HG03196 (cell line): Measurements from ENCODE around the gene TSEN54.

ENCODE experiments used
- ATAC-seq: cut with Tn5 transposase; IDR thresholded peaks from one replicate; pipeline ENCODE4 v1.9.1; 2021; ENCODE audit not compliant: unreplicated experiment

The TSEN54 gene

DNA sequence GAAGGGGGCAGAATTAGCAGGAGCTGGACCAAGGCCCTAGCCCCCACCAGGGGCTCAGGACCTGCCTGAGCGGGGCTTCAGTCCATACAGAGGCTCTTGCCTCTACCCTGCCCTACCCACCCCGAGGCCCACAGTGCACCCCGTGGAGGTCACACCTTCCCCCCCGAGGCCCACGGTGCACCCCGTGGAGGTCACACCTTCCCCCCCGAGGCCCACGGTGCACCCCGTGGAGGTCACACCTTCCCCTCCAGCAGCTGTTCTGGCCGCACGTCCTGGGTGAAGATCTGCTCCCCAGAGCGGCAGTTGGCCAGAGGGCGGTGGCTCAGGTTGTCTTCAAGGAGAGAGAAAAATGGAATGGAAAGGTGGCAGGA, 12.4 kb upstream of the TSEN54 start:
- ATAC-seq: no peak

DNA sequence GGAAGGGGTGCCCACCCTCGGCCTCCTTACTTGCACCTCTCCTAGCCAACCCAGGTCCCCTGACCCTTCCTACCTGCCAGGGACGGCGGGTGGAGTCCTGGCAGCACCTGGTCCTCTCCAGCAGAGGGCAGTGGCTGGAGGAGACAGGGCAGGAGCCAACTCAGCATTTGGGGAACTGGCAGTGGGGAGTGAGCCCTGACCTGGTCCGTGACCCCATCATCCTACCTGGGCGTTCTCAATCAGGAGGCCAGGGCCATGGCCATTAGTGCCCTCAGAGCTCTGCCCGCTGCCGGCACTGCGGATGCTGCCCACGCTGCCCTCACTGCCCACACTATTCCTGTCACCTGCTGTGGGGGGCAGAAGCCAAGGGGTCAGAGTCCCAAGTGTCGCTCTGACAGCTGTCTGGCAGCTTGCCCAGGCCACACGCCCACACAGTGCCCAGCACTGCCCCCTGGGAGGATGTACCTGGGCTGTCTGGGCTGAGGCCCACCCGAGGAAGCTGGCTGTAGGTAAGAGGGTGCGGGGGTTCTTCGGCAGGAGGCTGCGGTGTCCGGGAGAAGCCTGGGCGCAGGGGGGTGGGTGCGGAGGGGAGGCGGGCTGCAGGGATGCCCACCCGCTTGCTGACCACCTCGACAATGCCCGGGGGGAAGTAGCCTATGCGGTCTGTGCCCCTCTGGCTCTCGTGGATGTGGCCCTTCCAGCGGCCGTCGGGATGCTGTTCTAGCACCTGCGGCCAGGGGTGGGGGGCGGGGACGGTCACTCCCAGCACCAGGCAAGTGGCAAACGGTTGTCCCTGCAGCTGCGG, 11.8 kb upstream of the TSEN54 start:
- no peak for ATAC-seq

DNA sequence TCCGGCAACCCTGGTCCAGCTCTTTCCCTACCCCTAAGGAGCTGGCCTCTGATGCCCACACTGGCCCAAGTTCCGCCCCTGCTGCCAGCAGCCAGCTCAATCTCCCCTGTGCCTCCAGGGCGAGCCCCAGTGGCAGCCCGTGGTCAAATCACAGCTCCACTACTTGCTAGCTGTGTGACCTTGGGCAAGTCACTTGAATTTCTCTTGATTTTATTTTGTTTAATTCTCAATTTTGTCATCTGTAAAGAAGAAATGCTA, 11.2 kb upstream of the TSEN54 start:
- ATAC-seq: no peak

DNA sequence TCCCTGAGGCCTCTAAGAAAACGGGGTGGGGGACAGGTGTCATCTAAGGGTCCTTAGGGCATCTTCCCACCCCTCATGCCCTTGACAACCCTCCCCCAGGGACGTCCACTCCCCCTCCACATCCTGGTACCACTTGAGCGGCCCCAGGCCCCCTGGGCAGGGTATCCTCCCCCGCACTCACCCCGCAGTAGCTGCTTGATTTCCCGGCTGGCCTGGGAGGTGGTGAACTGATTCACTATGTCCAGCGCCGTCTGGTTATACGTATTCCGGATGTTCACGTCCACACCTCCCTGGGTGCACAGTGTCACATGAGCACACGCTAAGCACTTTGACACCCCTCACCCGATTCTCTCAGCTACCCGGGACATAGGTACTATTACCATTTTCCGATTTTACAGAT, 10.7 kb upstream of the TSEN54 start:
- ATAC-seq: no peak

DNA sequence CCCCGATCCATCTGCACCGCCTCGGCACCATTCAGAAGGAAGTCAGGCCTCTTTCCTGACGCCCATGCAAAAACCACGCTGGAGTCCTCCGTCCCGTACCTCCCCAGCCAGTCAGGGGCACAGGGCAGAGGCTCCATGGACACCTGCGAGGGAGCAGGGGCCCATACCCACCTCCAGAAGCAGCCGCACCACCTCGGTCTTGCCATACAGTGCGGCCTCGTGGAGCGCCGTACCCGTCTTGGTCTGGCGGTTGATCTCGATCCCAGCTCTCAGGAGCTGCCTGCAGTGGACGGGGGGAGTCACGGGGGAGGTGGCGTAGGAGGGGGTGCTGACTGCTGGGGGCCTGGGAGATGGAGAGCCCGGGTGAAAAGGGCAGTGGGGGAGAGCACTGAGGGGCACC, 10.2 kb upstream of the TSEN54 start:
- no peak for ATAC-seq

DNA sequence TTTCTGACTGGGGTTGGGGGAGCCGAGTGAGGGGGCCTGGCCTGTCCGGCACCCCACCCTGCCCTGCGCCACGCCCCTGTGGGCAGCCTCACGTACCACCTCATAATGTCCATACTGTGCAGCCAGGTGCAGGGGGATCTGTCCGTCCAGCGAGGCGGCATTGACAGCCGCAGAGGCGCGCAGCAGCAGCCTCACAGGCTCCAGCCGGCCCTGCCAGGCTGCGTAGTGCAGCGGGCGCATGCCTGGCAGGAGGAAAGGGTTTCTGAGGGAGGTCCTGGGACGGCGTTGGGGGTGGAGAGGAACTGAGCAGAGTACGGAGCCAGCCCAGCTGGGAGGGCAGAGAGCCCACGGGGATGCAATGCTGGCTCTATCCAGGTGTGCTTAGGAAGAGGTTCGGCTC, 9.4 kb upstream of the TSEN54 start:
- no peak for ATAC-seq

DNA sequence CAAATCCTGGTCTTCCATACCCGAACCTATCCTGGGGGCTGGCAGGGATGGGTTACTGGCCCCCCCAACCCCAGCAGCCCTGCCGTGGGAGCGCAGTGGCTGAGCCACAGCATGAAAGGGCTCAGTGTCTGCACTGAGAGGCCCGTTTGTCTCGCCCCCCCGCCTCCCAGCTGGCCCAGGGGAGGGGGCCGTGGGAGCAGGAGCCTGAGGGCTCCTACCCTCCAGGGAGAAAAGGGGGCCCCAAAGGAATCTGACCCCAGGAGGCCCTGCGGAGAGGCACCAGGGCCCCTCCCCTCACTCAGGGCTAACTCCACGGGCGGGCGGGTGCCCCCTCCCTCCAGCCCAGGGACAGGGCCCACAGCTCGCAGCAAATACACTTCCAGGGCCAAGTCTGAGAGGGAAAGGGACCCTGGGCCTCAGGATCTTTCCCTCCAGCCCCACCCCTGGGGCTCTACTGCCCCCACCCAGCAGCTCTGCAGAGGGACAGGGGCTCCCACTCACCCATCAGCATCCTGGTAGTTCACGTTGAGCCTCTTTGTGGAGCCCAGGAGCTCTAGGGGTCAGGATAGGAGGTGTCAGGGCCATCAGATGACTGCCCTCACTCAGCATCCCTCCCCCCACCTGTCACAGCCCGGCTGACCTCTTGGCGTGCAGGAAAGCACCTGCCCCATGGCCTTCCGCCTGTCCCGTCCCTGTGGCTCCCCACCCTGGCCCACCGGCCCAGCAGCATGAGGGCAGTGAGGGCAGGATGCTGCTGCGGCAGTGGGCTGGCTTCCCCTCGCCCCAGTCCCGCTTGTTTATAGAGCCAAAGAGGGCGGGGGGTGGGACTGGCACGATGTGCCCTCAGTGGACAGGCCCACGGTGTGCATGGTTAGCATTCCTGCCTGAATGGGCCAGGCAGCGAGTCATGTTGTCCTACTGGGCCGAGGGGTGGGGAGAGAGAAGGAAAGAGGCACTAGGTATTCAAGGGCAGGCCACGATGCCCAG, 8.3 kb upstream of the TSEN54 start:
- ATAC-seq: no peak

DNA sequence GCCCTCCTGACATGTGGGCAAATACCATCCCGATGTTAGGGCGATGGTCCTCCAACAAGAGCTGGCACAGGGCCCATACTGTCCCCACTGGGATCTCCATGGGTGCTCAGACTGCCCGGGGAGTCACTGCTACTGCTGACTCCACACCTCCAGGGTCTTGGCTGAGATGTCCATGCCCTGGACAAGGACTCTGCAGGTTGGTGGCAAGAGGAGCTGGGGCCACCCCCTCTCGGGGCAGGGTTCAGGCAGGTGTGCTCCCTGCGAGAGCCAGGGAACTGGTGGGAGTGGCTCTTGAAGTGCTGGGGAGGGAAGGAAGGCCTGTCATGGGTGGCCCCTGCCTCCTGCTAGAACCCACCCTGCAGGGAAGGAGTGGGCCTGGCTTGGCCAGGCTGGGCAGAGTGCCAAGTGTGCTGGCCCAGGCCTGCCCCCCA, 7.4 kb upstream of the TSEN54 start:
- ATAC-seq: no peak

DNA sequence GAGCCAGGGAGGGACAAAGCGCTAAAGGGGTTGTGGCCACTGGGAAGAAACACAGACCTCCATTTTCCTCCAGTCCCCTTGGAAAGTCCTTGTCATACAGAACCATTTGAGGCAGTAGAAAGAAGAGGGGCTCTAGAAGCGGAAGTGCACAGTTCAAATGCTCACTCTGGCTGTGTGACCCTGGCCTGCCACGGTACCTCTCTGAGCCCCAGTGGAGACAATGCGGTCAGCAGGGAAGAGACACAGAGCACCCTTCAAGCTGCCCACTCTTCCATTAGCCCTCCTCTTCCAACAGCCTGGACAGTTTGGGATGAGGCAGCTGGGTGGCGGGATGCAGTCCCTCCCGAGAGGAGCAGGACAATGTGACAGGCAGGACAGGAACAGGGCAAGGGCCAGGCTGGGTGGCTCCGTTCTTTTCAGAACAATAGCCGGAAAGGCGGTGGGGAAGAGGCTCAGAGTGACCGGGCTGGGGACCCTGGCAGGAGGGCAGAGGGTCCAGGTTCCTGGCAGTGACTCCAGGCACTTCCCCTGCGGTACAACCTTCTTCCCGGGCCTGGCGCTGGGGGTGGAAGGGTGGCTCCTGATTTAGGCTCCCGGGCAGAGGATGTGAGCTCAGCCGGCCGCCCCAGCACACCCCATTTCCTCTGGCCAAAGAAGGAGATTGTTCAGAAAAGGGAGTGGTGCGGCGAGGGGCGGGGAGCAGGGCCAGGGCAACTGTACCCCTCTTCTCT, 6.6 kb upstream of the TSEN54 start:
- no peak for ATAC-seq

DNA sequence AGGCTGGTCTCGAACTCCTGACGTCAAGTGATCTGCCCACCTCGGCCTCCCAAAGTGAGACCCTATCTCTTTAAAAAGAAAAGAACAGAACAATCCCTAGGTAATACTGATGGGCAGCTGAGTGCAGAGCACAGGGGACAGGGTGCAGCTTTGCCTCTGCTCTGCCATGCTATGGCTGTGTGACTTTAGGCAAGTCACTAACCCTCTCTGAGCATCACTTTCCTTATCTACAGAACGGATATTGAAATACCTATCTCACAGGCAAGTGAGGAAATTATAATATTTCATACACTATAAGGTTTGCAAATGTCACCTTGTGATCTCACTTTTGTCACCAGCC, 5.1 kb upstream of the TSEN54 start:
- no peak for ATAC-seq

DNA sequence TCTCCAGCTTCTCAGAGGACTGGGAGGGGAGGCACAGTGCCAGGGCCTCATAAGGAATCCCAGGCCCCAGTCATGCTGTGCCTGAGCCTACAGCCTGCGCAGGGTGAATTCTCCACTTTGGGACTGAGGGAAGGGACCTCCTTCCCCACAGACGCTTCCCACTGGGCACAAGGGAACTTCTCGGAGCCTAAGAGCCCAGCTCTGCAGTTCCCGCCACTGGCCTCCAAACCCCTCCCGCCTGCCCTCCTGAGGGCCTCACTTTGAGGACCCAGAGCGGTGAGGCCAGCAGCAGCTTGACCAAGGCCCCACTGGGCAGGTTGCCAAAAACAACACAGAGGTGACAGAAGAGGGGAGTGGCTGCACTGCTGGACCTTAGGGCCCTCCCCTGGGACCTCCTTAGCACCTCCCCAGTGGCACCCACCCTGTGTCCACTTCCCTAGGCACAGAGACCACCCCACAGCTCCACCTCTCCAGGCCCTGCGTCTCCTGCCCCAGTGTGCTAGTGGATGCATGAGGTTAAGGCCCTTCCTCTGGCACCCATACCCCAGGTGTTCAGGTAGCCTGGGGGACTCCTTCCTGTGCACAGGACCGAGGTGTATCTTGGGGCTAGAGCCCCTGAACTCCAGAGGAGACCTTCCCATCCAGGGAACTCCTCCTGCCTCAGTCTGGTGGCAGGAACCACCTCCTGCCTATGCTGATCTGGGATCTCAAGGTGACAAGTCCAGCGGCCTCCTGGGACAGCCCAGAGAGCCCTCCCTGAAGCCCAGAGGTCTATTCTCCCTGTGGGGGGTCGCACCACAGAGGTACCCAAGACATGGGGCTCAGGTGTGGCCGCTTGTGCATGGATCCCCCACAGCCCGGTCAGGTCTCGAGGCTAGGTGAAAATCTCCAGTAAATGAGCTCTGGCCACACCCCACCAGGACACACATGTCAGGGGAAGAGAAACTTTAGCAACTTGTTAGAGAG, 4.4 kb upstream of the TSEN54 start:
- no peak for ATAC-seq

DNA sequence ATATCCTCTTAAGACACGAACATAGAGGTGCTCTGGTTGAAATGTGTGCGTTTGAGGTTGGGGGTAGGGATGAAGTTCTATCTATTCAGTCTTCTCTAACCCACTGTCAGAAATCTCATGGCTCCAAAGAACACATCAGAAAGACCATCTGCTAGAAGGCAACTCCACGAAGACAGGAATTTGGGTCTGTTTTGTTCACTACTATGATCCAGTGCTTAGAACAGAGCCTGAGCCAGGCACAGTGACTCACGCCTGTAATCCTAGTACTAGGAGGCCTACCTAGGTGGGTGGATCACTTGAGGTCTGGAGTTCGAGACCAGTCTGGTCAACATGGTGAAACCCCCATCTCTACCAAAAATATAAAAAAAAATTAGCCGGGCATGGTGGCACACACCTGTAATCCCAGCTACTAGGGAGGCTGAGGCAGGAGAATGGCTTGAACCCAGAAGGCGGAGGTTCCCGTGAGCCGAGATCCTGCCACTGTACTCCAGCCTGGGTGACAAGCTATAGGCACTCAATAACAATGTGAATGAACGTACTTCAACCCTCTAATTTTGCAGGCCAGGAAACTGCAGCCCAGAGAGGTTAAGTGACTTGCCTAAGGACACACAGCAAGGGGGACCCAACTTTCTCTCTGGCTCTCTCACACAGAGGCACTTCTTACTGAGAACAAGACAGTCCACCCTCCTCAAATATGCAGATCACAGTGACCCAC, 3.2 kb upstream of the TSEN54 start:
- no peak for ATAC-seq

DNA sequence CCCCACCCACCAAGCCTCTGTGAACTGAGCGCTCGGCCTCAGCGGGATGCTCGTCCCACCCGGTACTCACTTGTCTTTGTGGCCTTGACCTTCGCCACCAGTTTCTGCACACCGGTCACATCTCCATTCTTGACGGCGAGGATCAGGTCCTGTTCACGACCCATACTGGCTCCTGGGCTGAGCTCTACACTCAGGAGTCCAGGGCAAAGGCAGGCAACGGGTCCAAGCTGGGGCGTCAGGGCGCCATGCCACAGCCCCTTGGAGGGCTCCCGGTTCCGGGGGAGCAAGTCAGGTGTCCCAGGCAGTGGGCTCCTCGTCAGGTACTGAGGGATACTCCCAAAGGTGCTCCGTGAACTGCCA, 2.7 kb upstream of the TSEN54 start:
- no peak for ATAC-seq

DNA sequence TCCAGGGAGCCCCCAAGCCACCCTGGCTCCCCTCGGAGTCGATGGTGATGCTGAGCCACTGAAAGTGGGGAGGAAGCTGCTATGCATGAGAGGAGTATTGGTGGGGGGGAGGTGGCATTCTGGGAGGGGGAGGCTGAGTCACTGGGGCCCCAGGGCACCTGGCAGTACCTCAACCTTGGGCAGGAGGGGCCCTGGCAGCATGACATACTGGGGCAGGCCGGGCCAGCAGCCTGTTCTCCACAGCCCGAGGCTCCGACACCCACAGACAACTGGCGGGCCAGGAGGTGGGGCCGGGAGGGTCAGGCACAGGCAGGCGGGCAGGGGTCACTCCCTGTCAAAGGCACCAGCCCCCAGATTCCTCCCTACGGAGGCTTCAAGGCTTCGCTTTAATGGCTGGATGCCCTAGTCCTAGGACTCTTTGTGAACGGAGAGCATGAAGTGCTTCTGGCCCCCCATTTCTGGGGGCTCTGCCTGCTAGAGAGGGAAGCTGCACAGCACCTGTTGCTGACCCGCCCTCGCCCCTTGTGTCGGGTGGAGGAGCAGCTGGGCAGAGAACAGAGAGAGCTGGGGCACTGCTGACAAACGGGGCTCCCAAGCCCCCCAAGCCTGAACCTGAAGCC, 1.9 kb upstream of the TSEN54 start:
- ATAC-seq: no peak

DNA sequence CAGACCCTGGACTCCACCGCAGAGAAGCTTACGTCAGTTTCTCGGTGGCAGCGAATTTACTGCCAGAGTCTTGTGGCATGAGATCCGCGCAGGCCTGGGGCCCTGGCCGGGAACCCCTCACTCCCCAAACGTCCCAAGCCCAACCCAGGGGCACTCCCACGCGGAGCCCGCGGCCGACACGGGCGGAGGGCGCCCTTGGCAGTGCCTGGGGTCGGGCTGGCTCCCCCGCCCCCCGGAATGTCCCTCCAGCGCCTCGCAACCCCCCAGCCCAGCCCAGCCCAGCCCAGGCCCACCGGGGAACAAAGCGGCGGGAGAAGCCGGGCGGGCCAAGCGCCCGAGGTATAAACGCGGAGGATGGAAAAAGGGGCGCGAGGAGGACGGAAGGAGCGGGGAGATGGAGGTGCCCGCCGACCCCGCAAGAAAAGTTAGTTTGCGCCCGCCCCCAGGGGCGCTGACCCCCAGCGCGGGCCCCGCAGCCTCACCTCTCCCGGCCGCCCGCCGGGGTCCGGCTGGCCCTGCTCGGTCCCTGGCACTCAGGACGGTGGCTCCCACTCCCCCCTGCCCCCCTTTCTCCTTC, 1.3 kb upstream of the TSEN54 start:
- no peak for ATAC-seq

DNA sequence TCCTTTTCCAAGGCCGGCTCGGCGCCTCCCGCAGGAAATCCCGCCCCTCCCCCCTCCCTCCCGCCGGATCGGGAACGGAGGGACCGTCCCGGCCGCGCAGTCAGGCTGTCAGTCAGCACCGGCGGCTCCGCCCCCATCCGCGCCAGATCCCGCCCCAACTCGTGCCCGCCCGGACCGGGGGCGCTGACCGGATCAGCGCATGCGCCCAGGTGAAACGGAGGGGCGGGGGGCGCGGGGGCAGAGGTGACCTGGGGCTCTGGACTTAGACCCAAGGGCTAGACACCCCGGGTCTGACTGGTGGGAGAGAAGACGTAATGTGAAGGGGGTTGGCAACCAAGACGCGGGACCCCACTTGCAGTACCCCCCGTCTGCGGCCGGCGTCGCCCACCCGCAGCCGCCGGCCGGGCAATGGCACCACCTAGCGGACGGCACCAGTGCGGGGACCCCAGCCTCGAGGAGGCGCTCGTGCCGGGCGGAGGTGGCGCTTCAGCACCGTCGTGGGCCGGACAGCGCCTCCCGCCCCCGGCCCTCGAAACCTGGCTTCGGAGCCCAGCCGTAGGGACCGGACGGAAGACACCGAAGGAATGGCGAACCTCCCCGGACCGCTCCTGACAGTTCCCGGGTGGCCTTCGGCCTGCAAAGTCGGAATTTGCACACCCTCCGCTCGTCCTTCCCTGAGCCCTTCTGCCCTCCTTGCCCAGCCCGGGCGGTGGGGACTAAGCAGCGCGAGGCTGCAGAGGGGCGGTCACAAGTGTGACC, 653 bp upstream of the TSEN54 start, which contains the start of gene CASKIN2:
Gene CASKIN2, minus strand, starts transcription at position 42 of the 759 bp plus-strand sequence. CDS start 1,733 bp downstream, outside the sequence.
- ATAC-seq: peak; percentile 42

DNA sequence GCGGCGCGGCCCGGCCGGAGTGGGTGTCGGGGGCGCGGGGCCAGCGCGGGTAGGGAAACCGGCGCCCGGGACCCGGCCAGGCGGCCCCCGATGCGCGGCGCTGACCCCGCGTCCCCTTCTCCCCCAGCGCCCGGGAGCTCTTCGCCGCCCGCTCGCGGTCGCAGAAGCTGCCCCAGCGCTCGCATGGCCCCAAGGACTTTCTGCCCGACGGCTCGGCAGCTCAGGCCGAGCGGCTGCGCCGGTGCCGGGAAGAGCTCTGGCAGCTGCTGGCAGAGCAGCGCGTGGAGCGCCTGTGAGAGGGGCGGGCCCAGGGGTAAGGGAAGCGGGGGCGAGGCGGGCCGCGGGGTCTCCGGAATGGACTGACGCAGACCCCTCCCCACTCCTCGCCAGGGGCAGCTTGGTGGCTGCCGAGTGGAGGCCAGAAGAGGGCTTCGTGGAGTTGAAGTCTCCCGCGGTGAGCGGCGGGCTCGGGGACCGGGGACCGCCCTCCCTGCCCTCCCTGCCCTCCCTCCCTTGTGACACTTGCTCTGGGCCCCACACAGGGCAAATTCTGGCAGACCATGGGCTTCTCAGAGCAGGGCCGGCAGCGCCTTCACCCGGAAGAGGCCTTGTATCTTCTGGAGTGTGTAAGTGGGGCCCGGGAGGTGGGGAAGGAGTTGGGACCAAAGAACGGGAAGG, 430 bp downstream of the TSEN54 start:
- peak; percentile 10 for ATAC-seq

DNA sequence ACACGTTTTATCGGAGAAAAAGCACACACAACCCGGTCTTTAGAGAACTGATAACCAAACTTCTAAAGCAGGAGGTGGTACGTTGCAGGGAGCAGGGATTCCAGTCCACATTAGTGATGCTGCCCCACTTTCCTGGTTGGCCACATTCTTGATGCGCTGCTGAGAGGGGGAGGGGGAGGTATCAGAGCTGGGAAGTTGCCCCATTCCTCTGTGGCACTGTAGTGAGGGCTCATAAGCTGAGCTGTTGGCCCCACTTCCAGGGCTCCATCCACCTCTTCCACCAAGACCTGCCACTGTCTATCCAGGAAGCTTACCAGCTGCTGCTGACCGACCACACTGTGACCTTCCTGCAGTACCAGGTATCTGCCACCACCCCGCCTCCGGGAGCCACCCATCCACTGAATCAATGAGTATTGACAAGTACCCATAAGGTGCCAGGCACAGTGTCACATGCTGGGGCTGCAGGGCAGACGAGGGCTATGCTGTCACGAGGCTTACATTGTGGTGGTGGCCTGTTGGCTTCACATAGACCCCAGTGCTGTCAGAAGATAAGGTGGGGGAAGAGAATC, 1.1 kb downstream of the TSEN54 start:
- no peak for ATAC-seq
